Superior temporal gyrus (tissue), 1 donor: Measurements from ENCODE around the gene LYPD6B.

ENCODE experiments used
- DNase-seq: peaks from one replicate; pipeline ENCODE4 v3.0.0-alpha.2; 2016; ENCODE audit errors: extremely low spot score

LYPD6B gene

DNA sequence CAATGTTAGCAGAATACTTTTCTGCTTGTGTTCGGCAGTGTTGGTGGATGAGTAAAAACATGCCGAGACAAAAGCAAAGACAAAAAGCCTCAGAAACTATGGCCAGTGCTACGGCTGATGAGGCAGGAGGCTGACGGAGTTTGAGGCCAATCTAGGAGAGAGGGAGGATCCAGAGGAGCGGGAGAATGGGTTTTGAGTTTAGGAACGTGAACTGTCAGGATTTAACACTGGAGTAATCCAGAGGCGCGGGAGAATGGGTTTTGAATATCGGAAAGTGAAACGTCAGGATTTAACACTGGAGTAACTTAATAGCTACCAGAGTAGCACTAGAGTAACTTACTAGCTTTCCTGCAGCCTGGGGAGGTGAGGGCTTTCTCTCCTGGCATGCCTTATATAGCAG is 37.4 kb downstream of the LYPD6B start:
- DNase-seq = no peak

DNA sequence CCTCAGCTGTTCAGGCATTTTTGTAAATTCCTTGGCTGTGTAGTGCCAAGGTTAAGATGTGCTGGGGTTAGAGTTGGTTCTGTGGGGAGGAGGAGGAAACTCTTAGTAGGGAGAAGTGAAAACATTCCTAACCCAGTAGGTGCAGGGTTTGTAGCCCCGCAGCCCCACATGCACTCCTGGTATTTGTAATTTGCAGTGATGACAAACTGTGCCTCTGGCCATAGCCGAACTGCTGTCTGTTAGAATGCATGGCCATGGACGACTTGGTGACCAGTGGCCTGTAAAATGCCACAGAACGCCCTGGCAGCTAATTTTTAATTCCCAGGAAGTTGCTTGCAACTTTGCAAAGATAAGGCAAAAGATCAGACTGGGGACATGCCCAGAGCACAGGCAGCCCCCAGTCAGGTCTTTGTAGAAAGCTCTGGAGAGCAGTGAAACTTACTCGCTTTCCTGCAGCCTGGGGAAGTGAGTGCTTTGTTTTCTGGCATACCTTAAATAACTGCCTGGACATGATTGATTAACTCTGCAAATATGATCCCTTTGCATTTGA is 38.4 kb downstream of the LYPD6B start:
- DNase-seq = no peak

DNA sequence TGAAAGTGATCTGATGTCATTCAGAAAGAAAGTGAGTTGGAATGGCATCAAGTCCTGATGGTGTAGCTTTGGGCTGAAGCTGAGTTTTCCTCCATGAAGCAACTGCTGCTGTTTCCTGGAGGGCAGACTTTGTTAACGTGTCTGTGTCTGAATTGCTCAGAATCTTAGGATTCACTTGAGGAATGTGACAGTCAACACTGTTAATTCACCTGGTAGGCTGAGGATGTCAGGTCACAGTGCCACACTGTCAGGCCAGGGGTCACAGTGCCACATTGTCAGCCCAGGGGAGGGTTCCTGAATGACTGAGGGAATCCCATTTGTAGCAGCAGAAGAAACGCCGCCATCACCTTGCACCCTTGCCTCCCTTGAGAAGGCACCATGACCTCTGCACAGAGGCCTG is 39.4 kb downstream of the LYPD6B start:
- no peak for DNase-seq

DNA sequence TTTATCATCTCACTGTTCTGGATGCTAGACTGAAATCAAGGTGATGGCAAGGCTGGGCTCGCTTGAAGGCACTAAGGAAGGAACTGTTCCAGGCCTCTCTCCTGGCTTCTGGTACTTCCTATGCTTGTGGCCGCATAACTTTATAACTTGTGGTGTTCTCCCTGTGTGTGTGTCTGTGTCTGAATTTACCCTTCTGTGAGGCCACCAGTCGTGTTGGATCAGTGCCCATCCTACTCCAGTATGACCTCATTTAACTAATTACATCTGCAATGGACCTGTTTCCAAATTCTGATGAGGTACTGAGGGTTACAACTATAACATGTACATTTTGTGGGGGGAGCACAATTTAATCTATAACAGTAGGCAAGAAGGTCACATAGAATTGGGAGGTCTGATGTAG is 41.6 kb downstream of the LYPD6B start:
- DNase-seq = no peak

DNA sequence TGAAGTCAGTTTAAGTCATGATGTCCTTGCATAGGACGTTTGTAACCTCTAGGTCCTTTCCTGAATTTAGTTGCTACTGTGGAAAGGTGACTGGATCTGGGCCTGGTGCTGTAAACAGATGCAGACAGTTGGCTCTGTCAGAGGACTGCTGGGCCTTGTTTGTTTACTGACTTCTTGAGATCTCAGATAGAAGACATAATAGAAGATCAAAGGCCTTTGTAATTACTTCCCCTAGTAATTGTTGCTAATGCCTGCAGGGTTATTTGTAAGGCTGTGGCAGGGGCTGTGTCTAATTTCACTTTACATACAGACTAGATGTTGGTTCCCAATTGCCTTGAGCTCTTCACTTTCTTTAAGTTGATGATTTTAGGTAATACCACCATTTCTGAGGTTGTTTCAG is 42.5 kb downstream of the LYPD6B start:
- DNase-seq = no peak

DNA sequence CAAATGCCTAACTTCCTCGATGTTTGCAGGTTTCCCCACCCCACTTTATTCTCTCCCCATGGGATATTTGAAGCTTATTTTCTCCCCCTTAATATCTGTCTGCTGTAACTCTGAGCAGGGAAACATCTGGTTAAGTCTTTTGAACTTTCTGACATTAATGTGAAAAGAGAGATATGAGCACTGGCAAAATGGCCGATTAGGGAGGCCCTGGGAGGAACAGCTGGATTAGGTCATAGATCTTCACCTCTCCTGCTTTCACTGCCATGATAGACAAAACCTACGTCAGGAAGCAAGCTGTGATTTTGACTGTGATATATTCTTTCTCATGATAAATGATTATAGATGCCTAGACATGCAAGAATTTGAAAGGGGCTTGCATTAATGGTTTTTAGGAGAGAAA is 43.6 kb downstream of the LYPD6B start:
- DNase-seq = no peak

DNA sequence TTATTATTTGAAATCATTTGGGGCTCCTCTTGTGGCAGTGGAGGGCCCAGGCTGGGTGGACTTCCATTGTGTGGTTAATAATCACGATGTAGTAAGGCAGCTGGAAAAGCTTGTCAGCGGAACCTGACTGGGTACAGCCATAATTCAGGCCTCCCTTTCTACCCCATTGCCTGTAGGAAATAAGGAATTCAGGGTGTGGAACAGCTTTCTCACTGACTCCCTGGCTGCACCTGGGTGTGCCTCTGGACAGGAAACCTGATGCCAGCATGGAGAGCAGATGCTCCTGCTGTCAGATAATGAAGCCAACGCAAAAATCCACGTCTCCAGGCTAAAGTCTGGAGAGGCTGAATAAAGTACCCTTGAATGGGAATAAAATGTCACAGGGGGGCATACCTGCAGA is 44.2 kb downstream of the LYPD6B start:
- no peak for DNase-seq

DNA sequence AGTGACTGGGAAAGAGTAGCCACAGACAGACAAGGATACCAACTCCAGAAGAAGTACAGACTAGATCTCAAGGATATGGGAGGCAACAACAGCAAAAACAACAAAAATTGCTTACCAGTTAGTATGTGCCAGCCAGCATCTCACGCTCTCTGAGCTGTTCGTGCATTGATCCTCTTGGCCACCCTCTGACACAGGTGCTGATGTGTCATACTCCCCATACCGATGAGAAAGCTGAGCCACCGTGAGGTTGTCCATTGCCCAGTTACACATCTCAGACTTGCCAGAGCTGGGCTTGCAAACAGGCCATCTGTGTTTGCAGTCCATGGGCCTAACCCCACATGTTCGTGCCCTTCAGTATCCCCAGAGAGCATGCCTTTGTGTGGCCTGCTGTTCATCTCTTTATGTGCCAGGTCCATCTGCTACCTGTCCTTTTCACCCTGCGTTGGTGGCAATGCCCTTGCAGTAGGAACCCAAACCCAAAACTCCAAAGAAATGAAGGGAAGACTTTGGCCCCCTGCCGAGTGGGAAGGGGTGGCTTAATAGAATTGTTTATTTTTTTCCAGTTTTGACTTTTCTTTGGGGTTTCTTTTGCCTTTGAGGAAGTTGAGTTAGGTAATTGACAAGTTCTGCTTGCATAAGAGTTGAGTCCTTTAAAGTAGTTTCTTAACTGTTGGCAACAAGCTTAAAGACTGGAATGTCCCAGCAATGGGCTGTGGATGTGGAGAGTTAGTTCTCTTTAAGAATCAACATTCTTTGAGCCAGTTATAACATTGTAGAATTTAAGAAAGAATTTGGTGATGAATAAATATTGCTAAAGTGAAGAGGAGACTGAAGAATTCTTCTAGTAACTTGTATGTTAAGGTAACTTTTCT is 46.7 kb downstream of the LYPD6B start:
- DNase-seq = no peak

DNA sequence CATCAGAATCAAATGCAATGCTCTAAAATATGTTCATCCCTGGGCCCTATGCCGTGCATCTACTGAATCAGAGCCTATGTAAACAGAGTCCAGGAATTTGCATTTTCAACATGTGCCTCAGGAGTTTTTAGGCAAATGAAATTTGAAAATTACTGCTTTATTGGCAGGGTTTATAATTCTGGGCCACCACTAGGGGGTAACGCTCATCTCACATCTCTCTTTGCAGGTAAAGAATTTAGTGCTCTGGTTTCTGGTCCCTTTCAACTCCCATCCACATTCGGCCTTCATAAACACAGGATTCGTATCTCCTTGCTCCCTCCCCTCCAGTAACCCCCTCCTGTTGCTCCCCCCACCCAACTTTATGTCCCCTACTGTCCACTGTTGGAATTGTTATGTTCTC is 49.3 kb downstream of the LYPD6B start:
- DNase-seq = no peak

DNA sequence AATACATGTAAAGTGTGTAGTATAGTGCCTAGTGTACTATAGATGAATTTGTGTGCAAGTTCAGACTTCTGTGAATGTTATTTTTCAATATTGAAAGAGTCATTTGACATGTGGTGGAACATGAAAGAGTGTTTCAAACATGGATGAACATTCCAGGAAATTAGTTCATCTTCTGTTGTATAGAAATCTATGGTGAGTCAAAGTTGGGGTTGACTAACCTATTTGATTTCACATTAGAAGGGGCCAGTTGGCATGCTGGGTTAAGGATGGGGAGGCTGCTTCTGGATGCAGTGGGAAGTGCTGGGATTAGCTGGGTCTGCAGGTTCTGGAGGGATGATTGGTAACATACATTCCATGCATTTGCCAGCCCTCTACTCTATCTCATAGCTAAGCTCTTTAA is 50.6 kb downstream of the LYPD6B start:
- DNase-seq = no peak

DNA sequence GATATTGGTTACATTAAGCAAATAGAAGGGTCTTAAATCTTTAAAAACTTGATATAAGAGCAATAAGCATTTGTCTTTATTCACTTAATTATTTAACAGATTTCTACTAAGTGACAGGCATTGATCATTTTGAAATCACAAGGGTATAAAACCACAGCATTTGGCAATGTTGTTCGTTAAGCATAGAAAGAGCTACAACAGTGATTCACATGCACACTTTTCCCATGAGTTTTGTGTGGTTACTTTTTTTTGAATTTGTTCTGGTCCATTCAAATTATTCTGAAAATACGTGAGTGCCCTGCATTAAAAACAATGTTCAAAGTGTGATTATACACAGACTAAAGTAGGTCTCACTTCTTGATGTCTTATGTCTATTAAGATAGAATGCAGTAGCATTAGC is 52.2 kb downstream of the LYPD6B start:
- no peak for DNase-seq

DNA sequence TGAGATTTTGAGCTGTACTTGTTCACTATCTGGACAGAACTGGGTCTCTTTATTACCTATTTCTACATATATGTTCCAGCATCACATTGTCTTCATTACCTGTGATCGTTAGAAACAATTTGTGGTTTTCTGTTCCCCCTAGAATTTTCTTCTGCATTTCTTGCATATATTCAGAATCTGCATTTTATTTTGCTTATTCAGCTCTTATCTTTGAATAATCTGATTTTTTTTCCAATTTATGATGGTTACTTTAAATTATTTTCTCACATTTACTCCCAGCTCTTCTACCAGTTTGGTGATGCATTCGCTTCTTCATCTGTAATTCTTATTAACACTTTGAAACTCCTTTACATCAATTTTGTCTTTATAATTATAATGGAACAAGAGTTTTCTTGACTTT is 55.1 kb downstream of the LYPD6B start:
- no peak for DNase-seq

DNA sequence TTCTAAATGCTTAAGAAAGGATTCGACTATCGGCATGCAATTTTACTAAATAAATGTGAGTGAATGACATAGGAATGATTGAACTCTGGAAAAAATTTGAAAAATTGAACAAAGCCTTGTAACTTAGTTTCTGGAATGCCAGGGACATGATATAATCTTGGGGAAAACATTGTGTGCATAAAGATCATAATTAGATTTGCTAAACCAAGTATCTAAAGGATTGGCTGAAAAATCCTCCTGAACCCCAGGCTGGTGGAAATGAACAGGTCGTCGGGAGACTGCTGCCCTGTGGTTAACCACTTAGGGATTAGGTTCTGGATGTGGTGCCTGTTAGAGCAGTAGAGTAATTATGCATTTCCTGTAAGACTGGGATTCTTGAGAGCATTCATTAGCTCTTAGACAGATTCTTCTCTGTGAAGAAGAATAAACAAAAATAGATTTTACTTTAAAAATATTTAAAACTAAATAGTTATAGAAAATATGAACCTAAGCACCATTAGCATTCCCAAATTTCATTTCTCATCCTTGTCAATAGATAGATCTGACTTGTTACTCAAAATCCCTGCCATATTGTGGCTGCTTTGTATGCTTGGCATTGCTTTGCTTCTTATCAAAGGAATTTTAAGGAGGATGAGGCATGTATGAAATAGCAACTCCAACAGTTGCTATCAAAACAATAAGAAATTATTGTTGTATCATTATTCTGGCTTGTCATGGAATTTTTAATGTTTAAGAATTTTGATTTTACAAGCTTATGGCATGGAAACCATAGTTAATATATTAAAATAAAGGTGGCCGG is 55.9 kb downstream of the LYPD6B start:
- no peak for DNase-seq

DNA sequence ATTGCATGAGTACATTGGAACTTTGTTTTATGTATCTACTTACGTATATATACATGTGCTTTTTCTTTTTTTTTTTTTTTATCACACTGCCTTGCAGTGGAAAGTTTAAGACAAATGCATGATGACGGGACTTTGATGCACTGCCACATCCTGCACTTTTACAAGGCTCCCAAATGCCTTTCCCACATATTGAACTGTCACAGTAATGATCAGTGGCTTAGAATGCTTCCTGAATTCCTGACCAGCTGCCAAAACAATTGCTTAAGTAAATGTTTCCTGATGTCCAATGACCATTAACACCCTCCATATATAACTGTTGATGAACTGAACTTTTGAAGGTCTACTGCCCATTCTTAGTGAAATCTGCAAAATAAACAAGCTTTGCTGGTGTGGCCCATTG is 60.2 kb downstream of the LYPD6B start:
- DNase-seq = no peak

DNA sequence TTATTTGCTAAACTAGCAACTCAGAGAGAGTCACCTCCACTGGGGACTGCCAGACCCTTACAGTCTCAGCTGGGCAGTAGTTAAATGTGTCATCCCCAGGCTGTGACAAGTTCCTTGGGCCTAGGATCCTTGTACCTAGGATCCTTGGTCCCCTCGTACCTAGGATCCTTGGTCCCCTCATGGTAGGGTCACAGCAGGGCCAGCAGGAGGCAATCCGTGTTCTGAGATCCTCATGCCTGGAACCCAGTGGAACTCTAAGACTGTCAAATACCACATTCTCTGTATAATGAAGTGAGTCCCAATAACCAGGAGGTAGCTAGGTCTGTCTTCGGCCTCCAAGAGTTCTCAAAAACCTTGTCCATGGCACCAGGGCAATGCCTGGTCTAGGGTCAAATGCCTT is 60.8 kb downstream of the LYPD6B start:
- DNase-seq = no peak

DNA sequence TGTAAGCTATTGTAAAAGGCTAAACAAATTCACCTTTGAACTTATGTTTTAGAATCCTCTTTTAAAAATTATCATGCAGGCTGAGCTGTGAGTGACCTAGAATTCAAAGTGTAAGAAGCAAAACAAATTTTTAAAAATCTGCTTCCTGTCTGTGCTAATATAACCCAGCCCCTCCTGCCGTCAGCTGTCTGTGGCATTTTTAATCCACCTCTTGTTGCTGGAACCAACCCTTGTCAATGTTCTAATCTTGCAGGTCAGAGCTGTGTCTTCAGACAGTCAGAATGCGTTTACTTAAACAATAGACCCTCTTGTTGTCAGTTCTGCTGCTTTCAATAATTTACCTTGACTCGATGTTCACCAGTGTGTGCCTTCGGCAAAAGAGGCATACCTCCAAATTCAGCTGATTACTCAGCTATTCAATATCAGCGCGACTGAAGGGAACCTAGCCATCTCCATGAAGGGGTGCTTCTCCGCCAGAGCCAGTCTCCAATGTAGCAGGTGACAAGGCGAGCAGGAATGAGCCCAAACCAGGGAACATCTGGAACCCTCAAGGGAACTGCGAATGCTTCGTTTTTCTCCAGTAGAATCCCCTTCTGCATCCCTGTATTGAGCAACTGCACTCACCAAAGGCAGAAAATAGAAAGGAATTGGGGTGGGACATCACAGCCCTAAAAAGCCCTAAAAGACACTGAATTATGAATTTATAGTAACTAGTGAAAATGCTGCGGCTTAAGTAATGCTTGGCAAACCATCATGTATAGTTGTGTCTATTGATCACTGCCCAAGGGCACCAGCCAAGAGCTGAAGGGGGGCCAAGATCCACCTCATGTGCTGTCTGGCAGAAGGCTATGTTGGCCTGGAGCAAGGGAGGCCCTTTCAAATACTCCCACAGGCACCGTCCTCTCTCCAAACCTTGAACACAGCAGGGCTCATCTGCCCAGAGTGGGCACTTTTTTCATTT is 62.5 kb downstream of the LYPD6B start:
- no peak for DNase-seq

DNA sequence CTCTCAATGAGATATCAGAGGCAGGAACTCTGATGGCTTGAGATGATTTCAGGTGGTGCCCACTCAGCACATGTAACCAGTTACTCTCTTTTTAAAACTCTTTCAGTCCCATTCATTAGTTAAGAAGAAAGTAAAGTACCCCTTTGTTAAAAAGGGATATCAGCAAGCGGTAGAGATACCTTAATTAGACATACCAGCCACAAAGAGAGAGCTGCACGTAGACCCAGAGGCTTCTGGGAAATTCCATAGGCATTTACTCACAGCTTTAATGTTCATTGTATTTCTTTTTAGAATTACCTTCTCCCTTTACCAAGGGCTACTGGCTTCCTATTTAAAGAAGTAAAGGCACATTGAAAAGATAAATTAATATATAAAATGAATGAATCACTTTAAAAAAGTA is 63.3 kb downstream of the LYPD6B start:
- no peak for DNase-seq

DNA sequence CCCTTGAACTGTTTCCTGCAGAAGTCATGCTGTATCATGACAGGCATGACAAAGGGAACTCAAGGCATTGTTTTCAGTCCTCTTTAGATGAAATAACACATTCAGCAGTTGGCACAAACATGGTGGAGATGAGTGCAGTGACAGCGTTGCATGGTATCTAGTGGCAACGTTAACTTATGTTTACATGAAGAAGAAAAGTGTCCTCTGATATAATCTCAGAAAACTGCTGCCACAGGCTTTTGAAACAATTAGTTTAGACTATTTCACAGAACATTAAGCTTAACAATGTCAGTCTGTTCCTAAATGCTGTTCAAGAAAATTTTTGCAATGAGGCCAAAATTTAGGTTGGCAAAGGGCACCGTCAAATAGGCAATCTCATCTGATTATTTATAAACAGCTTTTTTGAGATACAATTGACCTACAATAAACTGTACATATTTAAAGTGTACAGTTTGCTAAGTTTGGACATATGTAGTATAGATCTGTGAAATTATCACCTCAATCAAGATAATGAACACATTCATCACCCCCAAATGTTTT is 64.7 kb downstream of the LYPD6B start:
- no peak for DNase-seq

DNA sequence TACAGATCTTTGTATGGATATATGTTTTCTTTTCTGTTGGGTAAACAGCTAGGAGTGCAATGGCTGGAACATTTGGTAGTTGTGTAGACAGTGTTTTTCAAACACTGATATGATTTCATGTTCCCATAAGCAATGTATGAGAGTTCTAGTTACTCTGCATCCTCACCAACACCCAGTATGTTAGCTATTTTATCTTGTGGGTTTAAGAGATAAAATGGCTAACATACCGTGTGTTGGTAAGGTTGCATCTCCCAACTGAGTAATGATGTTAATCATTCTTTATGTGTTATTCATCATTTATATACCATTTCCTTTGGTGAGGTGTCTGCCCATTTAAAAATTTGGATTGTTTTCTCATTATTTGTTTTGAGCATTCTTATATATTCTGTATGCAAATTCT is 65.7 kb downstream of the LYPD6B start:
- no peak for DNase-seq

DNA sequence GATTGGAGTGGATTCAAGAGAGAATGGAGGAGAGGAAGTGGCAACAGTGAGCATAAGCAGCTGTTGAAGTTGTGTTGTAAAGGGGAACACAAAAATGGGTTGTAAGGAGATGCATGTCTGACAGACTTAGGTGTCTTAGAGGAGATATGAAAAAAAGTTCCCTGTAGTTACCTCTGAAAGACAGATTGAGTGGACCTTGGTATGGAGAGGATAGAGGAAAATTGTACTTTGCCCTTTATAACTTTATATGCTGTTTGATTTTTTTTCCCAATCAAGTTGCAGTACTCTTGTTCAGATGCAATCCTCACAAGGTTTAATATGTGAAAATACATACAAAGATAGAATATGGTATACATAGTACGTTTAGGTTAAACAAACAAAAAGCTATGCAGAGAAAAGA is 73.6 kb downstream of the LYPD6B start:
- no peak for DNase-seq

DNA sequence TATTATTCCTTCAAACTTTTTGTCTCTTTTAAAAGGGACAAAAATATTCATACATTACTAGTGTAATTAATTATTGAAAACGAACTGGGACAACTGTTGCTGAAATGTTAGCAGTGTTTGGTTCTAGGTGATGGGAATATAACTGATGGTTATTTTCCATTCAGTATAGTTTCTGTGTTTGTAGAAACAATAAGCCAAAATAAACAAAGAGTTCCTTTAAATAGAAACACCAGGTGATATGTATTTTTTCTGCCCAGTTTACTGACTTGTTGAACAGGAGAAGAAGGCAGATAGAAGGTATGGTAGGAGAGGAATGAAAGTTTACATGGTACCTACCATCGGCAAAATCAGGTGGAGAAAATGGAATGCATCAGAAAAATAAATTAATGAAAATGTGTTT is 74.2 kb downstream of the LYPD6B start:
- DNase-seq = no peak

DNA sequence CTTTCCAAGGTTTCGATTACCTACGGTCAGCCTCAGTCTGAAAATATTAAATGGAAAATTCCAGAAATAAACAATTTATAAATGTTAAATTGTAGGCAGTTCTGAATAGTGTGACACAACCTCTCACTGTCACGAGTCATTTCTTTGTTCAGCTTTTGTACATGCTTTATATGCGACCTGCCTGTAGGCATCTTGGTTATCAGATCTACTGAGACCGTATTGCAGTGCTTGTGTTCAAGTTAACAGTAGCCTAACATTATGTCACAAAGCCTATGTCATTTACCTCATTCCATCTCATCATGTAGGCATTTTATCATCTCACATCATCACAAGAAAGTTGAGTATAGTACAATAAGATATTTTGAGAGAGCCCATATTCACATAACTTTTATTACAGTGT is 77.3 kb downstream of the LYPD6B start:
- DNase-seq = no peak
